Left lobe of liver (tissue), 2 donors: ENCODE measurements around the gene LRRC10B. TPM values are rescaled to one million over a fixed set of nuclear protein-coding genes. Genes with fewer than 3 reads are reported as not detected.
A peak's percentile ranks its signal among the peaks of the same experiment; 100 is the strongest.

Experiments used
- ATAC-seq: fragments of 200-7000 bp; cut with Tn5 transposase; one replicate; pipeline ENCODE4 v1.9.1; 2020; ENCODE audit warnings: mild to moderate bottlenecking, moderate library complexity
- DNase-seq: peaks from one replicate; pipeline ENCODE4 v3.0.0-alpha.2; 2020; ENCODE audit warnings: low spot score
- total RNA-seq: library from RNA; stranded (reverse); gene quantifications from one replicate; pipeline ENCODE4 v1.2.1, GENCODE V29; 2021
- donor health status: DM: no; HTN: no; CAD: no; lungs with moderate emphysema.
- donor health status: DM: no; HTN: yes; CAD: no.

The LRRC10B gene
- total RNA-seq, 1 donor from 2014 or later = not detected

GRCh38 chr11:61528114-61528513, 19.6 kb downstream of the LRRC10B start:
- ATAC-seq (no peak), DNase-seq (no peak)

- DNase-seq (peak; percentile 96), ATAC-seq (peak; percentile 62)
Measured at GRCh38 chr11:61529537-61530225, 21.1 kb downstream of the LRRC10B start.

DNA sequence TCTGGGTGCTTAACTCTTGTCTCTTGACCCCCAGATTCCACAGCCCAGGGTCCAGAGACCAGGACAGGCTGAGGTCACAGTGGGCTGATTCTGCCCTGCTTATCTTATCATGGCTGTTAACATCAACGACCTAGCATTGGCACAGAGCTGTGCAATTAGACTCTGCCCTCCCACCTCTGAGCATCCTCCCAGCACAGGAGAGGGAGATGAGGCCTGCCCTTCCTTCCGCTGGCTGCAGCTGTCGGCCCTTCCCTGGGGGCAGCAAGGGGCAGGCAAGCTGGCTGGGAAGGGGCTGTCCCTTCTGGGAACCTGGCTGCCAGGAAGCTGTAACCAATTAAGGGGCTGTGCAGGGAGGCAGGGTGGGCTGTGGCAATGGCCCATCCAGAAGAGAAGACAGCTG, 22.5 kb downstream of the LRRC10B start:
- DNase-seq = peak; percentile 91
- ATAC-seq = peak; percentile 57

- peak; percentile 52 for ATAC-seq
- peak; percentile 59 for DNase-seq
Measured at GRCh38 chr11:61532134-61533038, 23.8 kb downstream of the LRRC10B start.

DNA sequence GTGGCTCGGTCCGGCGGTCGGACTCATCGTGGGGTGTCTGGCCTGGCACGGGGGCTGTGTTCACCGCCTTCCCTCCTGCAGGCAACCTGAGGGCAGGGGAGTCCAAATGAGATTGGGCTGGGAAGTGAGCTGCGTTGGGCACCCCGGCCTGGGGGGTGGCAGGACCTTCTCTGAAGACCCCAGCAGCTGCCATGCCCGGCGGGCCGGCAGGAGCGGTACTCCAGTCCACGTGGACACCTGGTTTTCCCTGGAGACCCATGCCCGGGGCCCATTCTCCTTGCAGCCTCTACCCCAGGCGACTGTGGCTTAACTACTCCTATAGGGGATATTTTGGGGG, 24.5 kb downstream of the LRRC10B start:
- ATAC-seq (no peak), DNase-seq (no peak)

DNA sequence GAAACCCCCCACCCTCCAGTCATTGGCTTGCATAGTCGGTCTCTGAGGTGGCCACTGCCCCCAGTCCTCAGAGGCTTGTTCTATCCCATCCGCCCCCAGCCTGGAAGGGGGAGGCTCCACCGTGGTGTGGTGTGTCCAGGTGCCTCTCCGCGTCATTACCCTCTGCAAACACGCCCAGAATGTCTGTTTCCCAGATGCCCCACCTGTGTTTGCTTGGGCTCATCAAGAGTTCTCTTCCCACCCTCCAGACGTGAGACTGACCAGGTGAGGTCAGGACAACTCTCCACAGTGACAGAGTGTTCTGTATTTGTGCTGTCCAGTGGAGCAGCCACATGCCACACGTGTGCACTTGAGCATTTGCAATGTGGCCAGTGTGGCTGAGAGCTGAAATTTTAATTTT, 24.9 kb downstream of the LRRC10B start:
- ATAC-seq = peak; percentile 1
- DNase-seq = peak; percentile 61

DNA sequence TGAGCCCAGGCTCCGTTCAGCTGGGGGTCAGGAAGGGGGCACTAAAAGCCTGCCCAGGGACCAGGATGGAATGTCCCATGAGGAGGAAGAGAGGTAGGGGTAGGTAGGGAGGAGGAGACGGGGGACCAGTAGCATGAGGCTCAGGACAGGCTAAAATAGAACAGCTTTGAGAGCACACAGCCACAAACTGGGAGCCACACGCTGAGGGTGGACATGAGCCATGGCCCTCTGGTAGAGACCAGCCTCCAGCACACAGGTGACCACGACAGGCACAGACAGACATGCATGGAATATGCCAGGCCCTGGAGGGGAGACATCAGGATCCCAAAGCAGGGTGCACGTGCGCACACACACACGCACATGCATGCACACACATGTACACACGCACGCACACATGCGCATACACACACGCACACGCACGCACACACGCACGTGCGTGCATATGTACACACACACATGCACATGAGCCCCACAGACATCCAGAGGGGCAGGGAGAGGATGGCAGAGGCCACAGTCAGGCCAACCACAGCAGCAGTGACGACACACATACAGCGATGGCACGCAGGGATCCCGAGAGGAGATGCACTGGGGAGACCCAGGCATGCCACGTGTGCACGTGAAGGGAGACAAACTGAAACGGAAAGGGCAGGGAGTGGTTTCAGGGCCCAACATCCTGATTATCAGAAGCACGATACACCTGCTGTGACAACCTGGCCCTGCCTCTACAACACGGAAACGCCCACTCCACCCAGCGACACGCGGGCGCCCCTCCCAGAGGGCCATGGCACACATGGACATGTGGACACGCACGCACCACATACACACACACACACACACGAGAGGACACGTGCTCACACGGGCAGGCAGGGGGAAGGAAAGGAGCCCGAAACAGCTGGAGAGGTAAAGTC, 25.7 kb downstream of the LRRC10B start:
- ATAC-seq = no peak
- DNase-seq = no peak

GRCh38 chr11:61534933-61535839, 26.6 kb downstream of the LRRC10B start:
- ATAC-seq = no peak
- no peak for DNase-seq

- DNase-seq (no peak), ATAC-seq (no peak)
Measured at GRCh38 chr11:61535998-61536675, 27.6 kb downstream of the LRRC10B start.

- DNase-seq (no peak), ATAC-seq (no peak)
Measured at GRCh38 chr11:61536676-61537270, 28.2 kb downstream of the LRRC10B start.

DNA sequence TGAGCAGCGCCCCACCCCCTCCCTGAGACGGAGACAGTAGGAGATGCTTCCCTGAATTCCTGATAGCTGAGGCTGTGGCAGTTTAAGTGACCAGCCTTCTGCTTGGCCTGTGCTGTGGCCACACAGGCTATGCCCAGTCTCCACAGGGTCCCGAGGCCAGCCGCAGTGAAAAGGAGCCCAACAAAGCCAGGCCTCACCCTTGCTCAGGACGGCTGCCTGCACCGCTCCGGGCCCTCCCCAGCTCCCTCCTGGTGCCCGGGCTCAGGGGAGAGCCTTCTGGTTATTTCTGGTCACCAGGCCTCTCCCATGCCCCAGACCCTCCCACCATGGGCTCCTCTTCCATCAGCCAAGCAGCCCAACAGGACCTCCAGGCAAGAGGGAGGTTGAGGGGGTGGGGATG, 28.8 kb downstream of the LRRC10B start:
- no peak for DNase-seq
- no peak for ATAC-seq

GRCh38 chr11:61538636-61538961, 30.1 kb downstream of the LRRC10B start:
- no peak for ATAC-seq
- no peak for DNase-seq

DNA sequence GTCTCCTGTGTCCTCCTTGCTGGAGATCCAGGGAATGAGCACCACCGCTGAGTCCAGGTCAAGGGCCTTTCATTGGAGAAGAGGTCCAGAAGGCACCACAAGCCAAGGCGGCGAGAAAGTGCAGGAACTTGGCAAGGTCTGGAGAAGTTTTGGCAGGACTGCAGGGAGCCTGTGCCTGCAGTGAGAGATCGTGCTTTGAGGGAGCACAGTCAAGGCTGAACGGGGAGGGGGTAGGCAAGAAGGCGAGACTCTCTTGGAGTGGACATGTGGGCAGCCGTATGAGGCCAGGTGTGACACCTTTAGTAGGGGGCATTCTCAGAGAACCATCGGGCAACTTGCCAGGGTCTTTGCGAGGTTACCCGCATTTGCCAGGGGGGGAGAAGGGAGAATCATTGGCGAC, 30.5 kb downstream of the LRRC10B start:
- no peak for DNase-seq
- ATAC-seq = peak; percentile 27

DNA sequence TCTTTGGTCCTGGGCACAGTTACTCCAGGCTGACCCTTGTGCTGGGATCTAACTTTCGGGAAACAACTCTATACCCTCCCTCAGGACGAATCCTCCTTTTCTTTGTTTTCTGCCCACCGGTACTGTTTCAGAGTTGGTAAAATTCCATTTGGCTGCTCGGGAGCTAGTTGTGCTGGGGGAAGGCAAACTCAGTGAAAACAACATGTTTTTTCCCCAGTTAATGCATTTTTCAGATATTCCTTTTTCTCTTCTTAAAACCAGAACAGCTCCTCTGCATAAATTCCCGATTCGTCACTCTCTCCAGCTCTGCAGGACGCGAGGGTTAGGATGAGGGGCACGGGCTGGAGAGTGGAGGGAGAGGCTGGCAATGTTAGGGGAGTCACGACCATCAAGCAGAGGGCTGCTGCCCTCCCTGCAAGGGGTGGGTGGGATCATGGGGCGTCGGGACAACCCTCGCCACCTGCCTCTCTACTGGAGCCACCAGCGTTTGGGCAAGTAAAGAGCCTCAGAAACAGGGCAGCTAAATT, 31.3 kb downstream of the LRRC10B start:
- no peak for ATAC-seq

DNA sequence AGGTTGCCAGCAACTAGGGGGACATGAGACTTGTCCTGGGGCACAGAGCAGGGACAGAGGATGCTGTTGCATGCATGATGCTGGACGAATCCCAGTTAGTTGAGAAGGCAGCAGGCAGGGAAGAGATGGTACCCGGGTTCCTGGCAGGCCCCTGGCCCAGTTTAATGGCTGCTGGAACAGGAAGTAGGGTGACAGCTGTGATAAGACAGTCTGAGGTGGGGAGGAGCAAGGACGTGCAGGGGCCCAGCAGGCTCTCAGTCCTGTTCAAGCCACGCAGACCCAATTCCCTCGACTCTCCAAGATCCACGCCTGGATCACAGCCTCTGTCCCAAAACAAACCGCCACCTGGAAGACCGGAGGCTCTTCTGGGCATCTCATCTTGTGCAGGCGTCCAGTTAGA, 32.0 kb downstream of the LRRC10B start:
- DNase-seq (no peak), ATAC-seq (no peak)

More for the DNA sequence above, 31.3 kb downstream of the LRRC10B start:
- no peak for DNase-seq

DNA sequence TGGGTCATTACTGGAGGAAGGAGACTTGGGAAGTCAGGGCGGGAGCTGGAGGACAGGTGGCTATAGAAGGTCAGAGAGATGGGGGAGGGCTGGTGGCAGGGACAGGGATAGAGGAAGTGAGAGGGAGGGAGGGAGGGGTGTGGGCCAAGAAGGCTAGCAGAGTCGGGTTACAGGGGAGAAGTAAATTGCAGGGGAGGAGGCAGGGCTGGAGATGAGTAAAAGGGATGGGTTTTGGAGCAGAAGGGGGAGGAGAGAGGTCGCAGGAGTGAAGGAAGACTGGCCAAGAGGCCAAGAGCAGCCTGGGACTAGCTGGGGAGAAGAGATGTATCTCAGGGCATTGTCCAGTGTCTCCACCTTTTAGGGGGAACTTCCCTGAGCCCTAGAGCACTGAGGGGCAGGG, 33.0 kb downstream of the LRRC10B start:
- DNase-seq = no peak
- ATAC-seq = no peak

GRCh38 chr11:61542024-61542461, 33.5 kb downstream of the LRRC10B start:
- ATAC-seq (no peak), DNase-seq (no peak)

DNA sequence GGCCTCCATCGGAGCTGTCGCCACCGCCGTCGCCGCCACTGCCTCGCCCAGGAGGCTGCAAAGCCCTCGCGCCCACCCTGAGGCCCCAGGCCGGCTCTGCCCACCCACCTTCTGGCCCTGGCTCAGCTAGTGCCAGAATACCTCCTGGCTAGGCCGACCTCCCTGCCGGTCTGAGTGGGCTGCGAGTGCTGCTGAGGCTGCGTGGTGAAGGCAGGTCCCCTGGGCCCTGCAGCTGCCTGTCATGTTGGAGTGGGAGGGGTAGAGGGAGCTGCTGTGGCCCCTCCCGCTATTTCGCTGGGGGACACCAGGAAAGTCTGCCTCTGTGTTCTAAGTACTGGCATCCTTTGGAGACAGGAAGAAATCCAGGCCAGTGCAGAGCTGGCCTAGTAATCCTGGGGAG, 34.2 kb downstream of the LRRC10B start:
- ATAC-seq (no peak), DNase-seq (no peak)
